Liver (tissue), 3 donors: Measurements from ENCODE around the gene NUCB2.

Source experiments
- FOXA1 ChIP-seq: IDR thresholded peaks from 2 replicates; pipeline ENCODE4 v1.6.1; 2016; ENCODE audit warnings: antibody characterized with exemption
- GABPA ChIP-seq, 2 donors: IDR thresholded peaks in 1 of 2; conservative IDR thresholded peaks in 1 of 2; 2 replicates each; pipeline ENCODE4 v1.6.1; 2016; ENCODE audit warnings: antibody characterized with exemption in 2 of 2, mild to moderate bottlenecking in 1 of 2, moderate library complexity in 1 of 2
- TAF1 ChIP-seq: conservative IDR thresholded peaks from 2 replicates; pipeline ENCODE4 v1.6.1; 2016; ENCODE audit warnings: antibody characterized with exemption, mild to moderate bottlenecking
- TF ChIP-seq, protein P1 (sequence below): fragments of 150-350 bp; IDR thresholded peaks from 2 replicates; pipeline ENCODE4 v1.5.1; 2017; ENCODE audit warnings: improper control_type of control experiment, low read depth, low read length; ENCODE audit not compliant: missing input control
- TF ChIP-seq, protein P2 (sequence below): IDR thresholded peaks from 2 replicates; pipeline ENCODE4 v1.6.1; 2016; ENCODE audit warnings: antibody characterized with exemption
- donor health status: healthy.
- donor health status: healthy.

DNA sequence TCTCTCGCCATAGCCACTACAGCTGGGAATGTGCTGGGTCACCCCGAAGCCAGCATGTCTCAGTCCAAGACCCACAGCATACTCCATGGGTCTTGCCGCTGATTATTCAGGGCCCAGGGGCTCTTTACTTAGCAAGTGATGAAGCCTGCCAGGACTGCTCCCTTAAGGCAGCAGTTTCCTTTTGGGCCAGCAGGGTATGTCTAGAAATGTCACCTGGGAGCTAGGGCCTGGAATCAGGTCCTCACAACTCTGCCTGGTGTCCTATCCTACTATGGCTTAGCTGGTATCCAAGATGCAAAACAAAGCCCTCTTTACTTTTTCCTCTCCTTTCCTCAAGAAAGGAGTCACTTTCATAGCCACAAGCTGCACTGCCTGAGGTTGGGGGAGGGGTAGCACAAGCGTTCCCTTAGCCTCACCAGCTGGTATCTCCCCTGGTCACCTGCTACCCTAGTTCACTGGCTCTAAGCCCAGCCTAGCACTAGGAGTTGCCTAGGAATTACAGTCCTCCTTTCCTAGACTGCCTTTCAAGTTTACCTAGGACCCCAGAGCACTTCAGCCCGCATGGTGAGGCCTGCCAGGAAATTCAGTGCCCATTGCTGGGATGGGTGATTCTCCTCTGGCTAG, 52.4 kb downstream of the NUCB2 start:
- TF ChIP-seq, protein P1, sequence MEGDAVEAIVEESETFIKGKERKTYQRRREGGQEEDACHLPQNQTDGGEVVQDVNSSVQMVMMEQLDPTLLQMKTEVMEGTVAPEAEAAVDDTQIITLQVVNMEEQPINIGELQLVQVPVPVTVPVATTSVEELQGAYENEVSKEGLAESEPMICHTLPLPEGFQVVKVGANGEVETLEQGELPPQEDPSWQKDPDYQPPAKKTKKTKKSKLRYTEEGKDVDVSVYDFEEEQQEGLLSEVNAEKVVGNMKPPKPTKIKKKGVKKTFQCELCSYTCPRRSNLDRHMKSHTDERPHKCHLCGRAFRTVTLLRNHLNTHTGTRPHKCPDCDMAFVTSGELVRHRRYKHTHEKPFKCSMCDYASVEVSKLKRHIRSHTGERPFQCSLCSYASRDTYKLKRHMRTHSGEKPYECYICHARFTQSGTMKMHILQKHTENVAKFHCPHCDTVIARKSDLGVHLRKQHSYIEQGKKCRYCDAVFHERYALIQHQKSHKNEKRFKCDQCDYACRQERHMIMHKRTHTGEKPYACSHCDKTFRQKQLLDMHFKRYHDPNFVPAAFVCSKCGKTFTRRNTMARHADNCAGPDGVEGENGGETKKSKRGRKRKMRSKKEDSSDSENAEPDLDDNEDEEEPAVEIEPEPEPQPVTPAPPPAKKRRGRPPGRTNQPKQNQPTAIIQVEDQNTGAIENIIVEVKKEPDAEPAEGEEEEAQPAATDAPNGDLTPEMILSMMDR = no peak
- TF ChIP-seq, protein P2, sequence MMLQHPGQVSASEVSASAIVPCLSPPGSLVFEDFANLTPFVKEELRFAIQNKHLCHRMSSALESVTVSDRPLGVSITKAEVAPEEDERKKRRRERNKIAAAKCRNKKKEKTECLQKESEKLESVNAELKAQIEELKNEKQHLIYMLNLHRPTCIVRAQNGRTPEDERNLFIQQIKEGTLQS = no peak
- no peak for TF ChIP-seq GABPA (IDR thresholded peaks at IDR 0.05 in 1 of 2, conservative IDR thresholded peaks at IDR 0.05 in 1 of 2)
- TF ChIP-seq TAF1 = no peak
- no peak for TF ChIP-seq FOXA1
